ENCODE results near the gene CSK.

The CSK gene

GRCh38 chr15:74787251-74788041, 5.6 kb downstream of the CSK start:
- DNase-seq (ENCODE audit: low read depth), result no peak

GRCh38 chr15:74788042-74788682, 6.3 kb downstream of the CSK start:
- DNase-seq (ENCODE audit: low read depth), result no peak

GRCh38 chr15:74788683-74789151, 6.8 kb downstream of the CSK start:
- DNase-seq (ENCODE audit: low read depth), result no peak

- DNase-seq (ENCODE audit: low read depth), result no peak
Measured at GRCh38 chr15:74789171-74789631, 7.3 kb downstream of the CSK start.

GRCh38 chr15:74789741-74790079, 7.8 kb downstream of the CSK start:
- no peak for DNase-seq (ENCODE audit: low read depth)

- DNase-seq (ENCODE audit: low read depth), result peak; percentile 45
Measured at GRCh38 chr15:74790080-74790916, 8.4 kb downstream of the CSK start.

- DNase-seq (ENCODE audit: low read depth), result no peak
Measured at GRCh38 chr15:74791007-74791406, 9.1 kb downstream of the CSK start.

GRCh38 chr15:74791667-74792066, 9.8 kb downstream of the CSK start:
- DNase-seq (ENCODE audit: low read depth), result no peak

- DNase-seq (ENCODE audit: low read depth), result no peak
Measured at GRCh38 chr15:74792227-74793016, 10.5 kb downstream of the CSK start.

- DNase-seq (ENCODE audit: low read depth), result no peak
Measured at GRCh38 chr15:74793135-74794028, 11.5 kb downstream of the CSK start.

GRCh38 chr15:74794248-74794969, 12.5 kb downstream of the CSK start:
- DNase-seq (ENCODE audit: low read depth), result no peak

- no peak for DNase-seq (ENCODE audit: low read depth)
Measured at GRCh38 chr15:74794970-74795349, 13.1 kb downstream of the CSK start.

GRCh38 chr15:74795966-74796625, 14.2 kb downstream of the CSK start:
- DNase-seq (ENCODE audit: low read depth), result no peak

GRCh38 chr15:74798388-74799254, 16.7 kb downstream of the CSK start:
- no peak for DNase-seq (ENCODE audit: low read depth)

- no peak for DNase-seq (ENCODE audit: low read depth)
Measured at GRCh38 chr15:74799255-74799855, 17.5 kb downstream of the CSK start.

- DNase-seq (ENCODE audit: low read depth), result no peak
Measured at GRCh38 chr15:74799856-74800558, 18.1 kb downstream of the CSK start.

GRCh38 chr15:74800559-74801094, 18.7 kb downstream of the CSK start:
- DNase-seq (ENCODE audit: low read depth), result no peak

Measured in HS-5 (cell line).